GM23338 (cell line): ENCODE data around the gene ALG14. TPM values are rescaled to one million over a fixed set of nuclear protein-coding genes. Genes with fewer than 3 reads are reported as not detected.

Experiments
- ATAC-seq: fragments of 200-7000 bp; cut with Tn5 transposase; 3 replicates; pipeline ENCODE4 v1.9.1; 2020
- DNase-seq: peaks from one replicate; pipeline ENCODE4 v3.0.0-alpha.2; 2015; ENCODE audit warnings: low spot score
- H2AFZ ChIP-seq: fragments of 200-600 bp; sonication (generic); 2 replicates; pipeline ENCODE4 v1.8.0; 2016; ENCODE audit warnings: antibody characterized with exemption, mild to moderate bottlenecking, moderate library complexity
- H3F3A ChIP-seq: fragments of 200-600 bp; sonication (generic); replicated peaks from 2 replicates; pipeline ENCODE4 v1.8.0; 2017; ENCODE audit warnings: antibody characterized with exemption, mixed run types, low read depth
- H3K27ac ChIP-seq: fragments of 200-600 bp; sonication (generic); 2 replicates; pipeline ENCODE4 v1.6.1; 2016; ENCODE audit warnings: low read depth
- H3K27me3 ChIP-seq: fragments of 200-600 bp; sonication (generic); 2 replicates; pipeline ENCODE4 v1.8.0; 2016; ENCODE audit warnings: mild to moderate bottlenecking, mixed run types, moderate library complexity; ENCODE audit not compliant: insufficient read depth
- H3K36me3 ChIP-seq: fragments of 200-600 bp; sonication (generic); 2 replicates; pipeline ENCODE4 v1.8.0; 2016; ENCODE audit warnings: mild to moderate bottlenecking; ENCODE audit not compliant: insufficient read depth
- H3K4me1 ChIP-seq: fragments of 200-600 bp; sonication (generic); 2 replicates; pipeline ENCODE4 v1.8.0; 2016; ENCODE audit warnings: mild to moderate bottlenecking, moderate library complexity; ENCODE audit not compliant: insufficient read depth
- H3K4me2 ChIP-seq: fragments of 200-600 bp; sonication (generic); 2 replicates; pipeline ENCODE4 v1.7.1; 2017; ENCODE audit warnings: mixed run types
- H3K4me3 ChIP-seq: fragments of 200-600 bp; sonication (generic); 2 replicates; pipeline ENCODE4 v1.6.1; 2016; ENCODE audit warnings: mixed run types
- H3K79me2 ChIP-seq: fragments of 200-600 bp; sonication (generic); replicated peaks from 2 replicates; pipeline ENCODE4 v1.8.0; 2017; ENCODE audit warnings: mild to moderate bottlenecking; ENCODE audit not compliant: insufficient read depth
- H3K9me2 ChIP-seq: fragments of 200-600 bp; sonication (generic); 2 replicates; pipeline ENCODE4 v1.8.0; 2017; ENCODE audit not compliant: insufficient read depth
- H4K20me1 ChIP-seq: fragments of 200-600 bp; sonication (generic); replicated peaks from 2 replicates; pipeline ENCODE4 v1.8.0; 2017; ENCODE audit warnings: mild to moderate bottlenecking; ENCODE audit not compliant: insufficient read depth
- H3K27ac Mint-ChIP-seq: 2 replicates; pipeline ENCODE4 v1.8.0; 2020; ENCODE audit warnings: inconsistent platforms, mild to moderate bottlenecking, moderate library complexity, mixed read lengths
- H3K27me3 Mint-ChIP-seq: 3 replicates; pipeline ENCODE4 v1.8.0; 2022; ENCODE audit warnings: low read depth, mild to moderate bottlenecking, moderate library complexity, mixed read lengths, inconsistent platforms; ENCODE audit not compliant: insufficient read depth, poor library complexity
- H3K36me3 Mint-ChIP-seq: 3 replicates; pipeline ENCODE4 v1.8.0; 2021; ENCODE audit warnings: low read depth, mild to moderate bottlenecking, inconsistent platforms, moderate library complexity, mixed read lengths
- H3K4me1 Mint-ChIP-seq: 3 replicates; pipeline ENCODE4 v1.8.0; 2020; ENCODE audit warnings: mild to moderate bottlenecking, inconsistent platforms, mixed read lengths
- H3K4me3 Mint-ChIP-seq: 3 replicates; pipeline ENCODE4 v1.8.0; 2021; ENCODE audit warnings: moderate library complexity, mild to moderate bottlenecking, inconsistent platforms, mixed read lengths
- H3K9me3 Mint-ChIP-seq: 3 replicates; pipeline ENCODE4 v1.8.0; 2020; ENCODE audit warnings: moderate library complexity, mild to moderate bottlenecking, inconsistent platforms, mixed read lengths
- CREB1 ChIP-seq: fragments of 250-450 bp; sonication (Bioruptor Pico); IDR thresholded peaks from 2 replicates; pipeline ENCODE4 v1.5.0; 2020; ENCODE audit warnings: low read depth, mild to moderate bottlenecking, moderate library complexity
- EZH2 ChIP-seq: fragments of 200-600 bp; sonication (generic); IDR thresholded peaks from one replicate; pipeline ENCODE4 v1.8.0; 2017; ENCODE audit warnings: antibody characterized with exemption, mild to moderate bottlenecking, low read depth; ENCODE audit not compliant: unreplicated experiment
- EZH2phosphoT487 ChIP-seq: fragments of 200-600 bp; sonication (generic); IDR thresholded peaks from one replicate; pipeline ENCODE4 v1.8.1; 2018; ENCODE audit warnings: antibody characterized with exemption; ENCODE audit not compliant: unreplicated experiment
- JUNB ChIP-seq: IDR thresholded peaks from one replicate; pipeline ENCODE4 v1.6.1; 2016; ENCODE audit warnings: antibody characterized with exemption; ENCODE audit not compliant: unreplicated experiment
- NANOG ChIP-seq: IDR thresholded peaks from 2 replicates; pipeline ENCODE4 v1.6.1; 2016; ENCODE audit warnings: antibody characterized with exemption, borderline replicate concordance
- POLR2AphosphoS5 ChIP-seq: IDR thresholded peaks from 2 replicates; pipeline ENCODE4 v1.6.1; 2016; ENCODE audit warnings: antibody characterized with exemption, low read depth
- STAT1 ChIP-seq: IDR thresholded peaks from one replicate; pipeline ENCODE4 v1.6.1; 2016; ENCODE audit warnings: antibody characterized with exemption; ENCODE audit not compliant: unreplicated experiment
- polyA plus RNA-seq: library from polyadenylated mRNA; unstranded; fragments of >200 nt; fragmentation: Nextera tagmentation; extraction: Ambion mirVana; gene quantifications from 2 replicates; pipeline ENCODE4 v1.2.1, GENCODE V29; 2016
- total RNA-seq: library from RNA; depleted of rRNA; stranded (reverse); fragments of >200 nt; shearing (Covaris generic); gene quantifications from 2 replicates; pipeline ENCODE4 v1.2.3, GENCODE V29; 2014
- TF ChIP-seq, protein P1 (sequence below): IDR thresholded peaks from 2 replicates; pipeline ENCODE4 v1.6.1; 2016; ENCODE audit warnings: antibody characterized with exemption
- TF ChIP-seq, protein P2 (sequence below), 2 experiments: fragments of 200-600 bp in 1 of 2; sonication (generic) in 1 of 2; conservative IDR thresholded peaks; 2 replicates each; pipeline versions ENCODE4 v1.5.1 to v1.6.1; 2016 to 2017; ENCODE audit warnings: antibody characterized with exemption in 2 of 2, low read depth in 2 of 2, mild to moderate bottlenecking in 2 of 2, moderate library complexity in 1 of 2
- TF ChIP-seq, protein P3 (sequence below): IDR thresholded peaks from one replicate; pipeline ENCODE4 v1.6.1; 2018; ENCODE audit warnings: antibody characterized with exemption; ENCODE audit not compliant: unreplicated experiment

The ALG14 gene
- total and polyA plus RNA-seq, 2 experiments from 2014 or later: 0.42 to 2.8 TPM

DNA sequence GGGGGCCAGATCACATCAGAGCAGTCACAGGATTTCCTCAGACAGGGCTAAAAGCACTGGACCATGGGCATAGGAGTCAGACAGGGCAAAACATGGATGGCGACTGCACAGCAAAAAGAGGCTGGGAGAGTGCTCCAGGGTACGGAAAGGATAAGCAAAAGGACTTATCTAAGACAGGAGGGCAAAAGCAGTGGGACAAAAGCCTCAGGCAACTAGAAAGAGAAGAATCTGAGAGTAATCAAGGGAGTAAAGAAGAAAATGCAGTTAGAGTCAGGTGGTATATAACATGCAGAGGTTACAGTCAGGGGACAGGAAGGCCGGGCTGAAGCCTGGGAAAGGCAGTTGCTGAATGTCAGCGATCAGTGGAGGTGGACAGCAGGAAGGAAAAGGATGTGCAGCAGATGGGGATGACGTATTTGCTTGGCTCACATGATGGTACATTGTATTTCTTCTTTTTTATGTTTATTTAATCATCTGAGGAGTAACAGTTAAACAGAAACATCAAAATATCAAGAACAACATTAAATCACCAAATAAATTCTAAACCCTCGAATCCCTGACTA is 82.8 kb downstream of the ALG14 start:
- Histone ChIP-seq H4K20me1 (no peaks in the 10 kb centered on the region), H3K36me3 (no peaks in the 10 kb centered on the region), H3K27me3 (no peaks in the 10 kb centered on the region), H2AFZ (no peak overlapping the region), H3K4me3 (no peak overlapping the region), H3K27ac (no peak overlapping the region), H3K4me2 (no peak overlapping the region), H3K9me2 (0 out of 2 replicates have a peak, but pooled peaks cover 6% of the 10 kb centered on the region), H3F3A (no peaks in the 10 kb centered on the region), H3K4me1 (no peaks in the 10 kb centered on the region), H3K79me2 (no peaks in the 10 kb centered on the region)
- no peak for TF ChIP-seq STAT1
- no peak for TF ChIP-seq NANOG
- TF ChIP-seq, protein P1, sequence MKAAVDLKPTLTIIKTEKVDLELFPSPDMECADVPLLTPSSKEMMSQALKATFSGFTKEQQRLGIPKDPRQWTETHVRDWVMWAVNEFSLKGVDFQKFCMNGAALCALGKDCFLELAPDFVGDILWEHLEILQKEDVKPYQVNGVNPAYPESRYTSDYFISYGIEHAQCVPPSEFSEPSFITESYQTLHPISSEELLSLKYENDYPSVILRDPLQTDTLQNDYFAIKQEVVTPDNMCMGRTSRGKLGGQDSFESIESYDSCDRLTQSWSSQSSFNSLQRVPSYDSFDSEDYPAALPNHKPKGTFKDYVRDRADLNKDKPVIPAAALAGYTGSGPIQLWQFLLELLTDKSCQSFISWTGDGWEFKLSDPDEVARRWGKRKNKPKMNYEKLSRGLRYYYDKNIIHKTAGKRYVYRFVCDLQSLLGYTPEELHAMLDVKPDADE: no peak
- TF ChIP-seq POLR2AphosphoS5: no peak
- Mint-ChIP-seq H3K9me3 (no peaks in the 10 kb centered on the region), H3K27ac (no peak overlapping the region; the same call in 1 of the 2 replicates), H3K36me3 (no peaks in the 10 kb centered on the region), H3K4me1 (no peaks in the 10 kb centered on the region), H3K4me3 (no peak overlapping the region), H3K27me3 (no peaks in the 10 kb centered on the region)
- DNase-seq: no peak
- ATAC-seq: no peak

DNA sequence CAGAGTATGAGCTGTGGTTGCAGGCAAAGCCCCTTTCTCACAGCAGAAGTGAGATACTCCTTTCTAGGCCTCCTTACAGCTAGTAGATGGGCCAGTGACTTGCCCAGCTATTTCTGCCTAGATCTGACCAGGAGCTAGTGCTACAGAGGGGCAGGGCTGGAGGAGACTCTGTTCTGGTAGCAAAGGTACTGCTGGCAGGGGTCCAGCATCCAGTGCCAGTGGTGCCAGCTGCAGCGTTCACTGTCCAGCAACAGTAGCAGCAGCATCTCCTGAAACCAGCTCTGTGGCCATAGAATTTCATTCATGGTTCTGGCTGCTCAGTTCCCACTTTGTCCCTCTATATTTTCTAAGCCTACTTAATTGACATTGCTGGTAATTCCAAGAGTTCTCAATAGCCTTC is 83.4 kb downstream of the ALG14 start:
- Histone ChIP-seq H4K20me1 (no peaks in the 10 kb centered on the region), H3K9me2 (0 out of 2 replicates have a peak, but pooled peaks cover 6% of the 10 kb centered on the region), H3K27me3 (no peaks in the 10 kb centered on the region), H3K27ac (no peak overlapping the region), H3K4me3 (no peak overlapping the region), H3K36me3 (no peaks in the 10 kb centered on the region), H2AFZ (no peak overlapping the region), H3F3A (no peaks in the 10 kb centered on the region), H3K4me2 (no peak overlapping the region), H3K79me2 (no peaks in the 10 kb centered on the region), H3K4me1 (no peaks in the 10 kb centered on the region)
- H3K36me3 Mint-ChIP-seq: no peaks in the 10 kb centered on the region
- no peaks in the 10 kb centered on the region for H3K9me3 Mint-ChIP-seq
- ATAC-seq (no peak), DNase-seq (no peak)
- H3K4me3 Mint-ChIP-seq: no peak overlapping the region
- no peaks in the 10 kb centered on the region for H3K27me3 Mint-ChIP-seq
- H3K4me1 Mint-ChIP-seq: no peaks in the 10 kb centered on the region
- H3K27ac Mint-ChIP-seq: no peak overlapping the region
- TF ChIP-seq, protein P2, sequence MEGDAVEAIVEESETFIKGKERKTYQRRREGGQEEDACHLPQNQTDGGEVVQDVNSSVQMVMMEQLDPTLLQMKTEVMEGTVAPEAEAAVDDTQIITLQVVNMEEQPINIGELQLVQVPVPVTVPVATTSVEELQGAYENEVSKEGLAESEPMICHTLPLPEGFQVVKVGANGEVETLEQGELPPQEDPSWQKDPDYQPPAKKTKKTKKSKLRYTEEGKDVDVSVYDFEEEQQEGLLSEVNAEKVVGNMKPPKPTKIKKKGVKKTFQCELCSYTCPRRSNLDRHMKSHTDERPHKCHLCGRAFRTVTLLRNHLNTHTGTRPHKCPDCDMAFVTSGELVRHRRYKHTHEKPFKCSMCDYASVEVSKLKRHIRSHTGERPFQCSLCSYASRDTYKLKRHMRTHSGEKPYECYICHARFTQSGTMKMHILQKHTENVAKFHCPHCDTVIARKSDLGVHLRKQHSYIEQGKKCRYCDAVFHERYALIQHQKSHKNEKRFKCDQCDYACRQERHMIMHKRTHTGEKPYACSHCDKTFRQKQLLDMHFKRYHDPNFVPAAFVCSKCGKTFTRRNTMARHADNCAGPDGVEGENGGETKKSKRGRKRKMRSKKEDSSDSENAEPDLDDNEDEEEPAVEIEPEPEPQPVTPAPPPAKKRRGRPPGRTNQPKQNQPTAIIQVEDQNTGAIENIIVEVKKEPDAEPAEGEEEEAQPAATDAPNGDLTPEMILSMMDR (conservative IDR thresholded peaks at IDR 0.05; ENCODE audit: low read depth in 2 of 2): no peak
- TF ChIP-seq EZH2phosphoT487: no peak
- no peak for TF ChIP-seq JUNB
- TF ChIP-seq CREB1 (CRISPR knock-in tag): no peak
- no peak for TF ChIP-seq EZH2
- TF ChIP-seq POLR2AphosphoS5: no peak
- TF ChIP-seq, protein P3, sequence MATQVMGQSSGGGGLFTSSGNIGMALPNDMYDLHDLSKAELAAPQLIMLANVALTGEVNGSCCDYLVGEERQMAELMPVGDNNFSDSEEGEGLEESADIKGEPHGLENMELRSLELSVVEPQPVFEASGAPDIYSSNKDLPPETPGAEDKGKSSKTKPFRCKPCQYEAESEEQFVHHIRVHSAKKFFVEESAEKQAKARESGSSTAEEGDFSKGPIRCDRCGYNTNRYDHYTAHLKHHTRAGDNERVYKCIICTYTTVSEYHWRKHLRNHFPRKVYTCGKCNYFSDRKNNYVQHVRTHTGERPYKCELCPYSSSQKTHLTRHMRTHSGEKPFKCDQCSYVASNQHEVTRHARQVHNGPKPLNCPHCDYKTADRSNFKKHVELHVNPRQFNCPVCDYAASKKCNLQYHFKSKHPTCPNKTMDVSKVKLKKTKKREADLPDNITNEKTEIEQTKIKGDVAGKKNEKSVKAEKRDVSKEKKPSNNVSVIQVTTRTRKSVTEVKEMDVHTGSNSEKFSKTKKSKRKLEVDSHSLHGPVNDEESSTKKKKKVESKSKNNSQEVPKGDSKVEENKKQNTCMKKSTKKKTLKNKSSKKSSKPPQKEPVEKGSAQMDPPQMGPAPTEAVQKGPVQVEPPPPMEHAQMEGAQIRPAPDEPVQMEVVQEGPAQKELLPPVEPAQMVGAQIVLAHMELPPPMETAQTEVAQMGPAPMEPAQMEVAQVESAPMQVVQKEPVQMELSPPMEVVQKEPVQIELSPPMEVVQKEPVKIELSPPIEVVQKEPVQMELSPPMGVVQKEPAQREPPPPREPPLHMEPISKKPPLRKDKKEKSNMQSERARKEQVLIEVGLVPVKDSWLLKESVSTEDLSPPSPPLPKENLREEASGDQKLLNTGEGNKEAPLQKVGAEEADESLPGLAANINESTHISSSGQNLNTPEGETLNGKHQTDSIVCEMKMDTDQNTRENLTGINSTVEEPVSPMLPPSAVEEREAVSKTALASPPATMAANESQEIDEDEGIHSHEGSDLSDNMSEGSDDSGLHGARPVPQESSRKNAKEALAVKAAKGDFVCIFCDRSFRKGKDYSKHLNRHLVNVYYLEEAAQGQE: no peak
- TF ChIP-seq NANOG: no peak
- TF ChIP-seq STAT1: no peak
